ENCODE measurements around the gene LRP1-AS. TPM values are rescaled to one million over a fixed set of nuclear protein-coding genes. Genes with fewer than 3 reads are reported as not detected.

The LRP1-AS gene
- total RNA-seq, 1 experiment from 2014 or later = not detected

GRCh38 chr12:57164966-57165625, 17.7 kb upstream of the LRP1-AS start (continued):
- TF ChIP-seq TCF7L2 (IDR thresholded peaks at IDR 0.05; ENCODE audit: borderline replicate concordance, extremely low read depth, insufficient read depth, insufficient read length) (no peak), CBX3 (IDR thresholded peaks at IDR 0.05; ENCODE audit: low read depth) (no peak)

- H3K27ac ChIP-seq (ENCODE audit: low read depth, low read length) = no peak overlapping the region
- H3K4me3 ChIP-seq (replicated peaks in 1 of 2; ENCODE audit: low read depth in 1 of 2, low read length in 2 of 2) = no peak overlapping the region
- H2AFZ ChIP-seq (ENCODE audit: low read depth, low read length, poor library complexity, severe bottlenecking) = no peak overlapping the region
- H3K27me3 ChIP-seq (ENCODE audit: insufficient read depth, low read length) = no peaks in the 10 kb centered on the region
- ChIA-PET POLR2A (interaction anchor here (1.0 kb wide), 1 partner anchor 65 kb away, joined by 3 read pairs; the partner anchor contains the start of gene SHMT2), RAD21 (ENCODE audit: low non-redundant PET in 1 of 2, low total read pairs in 2 of 2, uncharacterized antibody in 2 of 2, unreplicated experiment in 2 of 2) (no interaction called here), CTCF (no interaction called here)
- BruUV-seq (replicated peaks) = no TSS peak
- intact Hi-C loops (cut with micrococcal nuclease) = no loop called here
- H3K9ac ChIP-seq (ENCODE audit: low read length) = no peak overlapping the region
- no peaks in the 10 kb centered on the region for H3K9me2 ChIP-seq (ENCODE audit: insufficient read depth)
- H3K36me3 ChIP-seq (ENCODE audit: control insufficient read depth in 1 of 2, insufficient read depth in 2 of 2, low read length in 2 of 2) = no peaks in the 10 kb centered on the region
- H3K9me3 ChIP-seq (ENCODE audit: control insufficient read depth in 1 of 2, insufficient read depth in 1 of 2, low read depth in 1 of 2, low read length in 2 of 2) = no peaks in the 10 kb centered on the region
- no peaks in the 10 kb centered on the region for H4K20me1 ChIP-seq (ENCODE audit: insufficient read depth)
- TF ChIP-seq REST (IDR thresholded peaks at IDR 0.05; ENCODE audit: low read depth) (no peak), ELF1 (IDR thresholded peaks at IDR 0.05; ENCODE audit: borderline replicate concordance, low read depth) (no peak), POLR2A (IDR thresholded peaks at IDR 0.05; ENCODE audit: borderline replicate concordance, extremely low read depth, insufficient read depth, insufficient read length) (no peak), CEBPB (IDR thresholded peaks at IDR 0.05; ENCODE audit: low read depth) (no peak), CBX3 (IDR thresholded peaks at IDR 0.05; ENCODE audit: low read depth) (no peak), SRF (IDR thresholded peaks at IDR 0.05; ENCODE audit: low read depth) (no peak), SP1 (IDR thresholded peaks at IDR 0.05; ENCODE audit: low read depth) (no peak), ATF3 (IDR thresholded peaks at IDR 0.05) (no peak), EGR1 (IDR thresholded peaks at IDR 0.05; ENCODE audit: low read depth) (no peak)
- peaks cover 14 to 31% of the 10 kb centered on the region in 2 experiments for H3K4me1 ChIP-seq (ENCODE audit: control insufficient read depth in 1 of 2, insufficient read depth in 2 of 2, low read length in 2 of 2)
- ATAC-seq (no peak), DNase-seq (ENCODE audit: low read depth, low spot score) (no peak)
- no peaks in the 10 kb centered on the region for H3K79me2 ChIP-seq (ENCODE audit: insufficient read depth, low read length)
- H3K4me2 ChIP-seq (ENCODE audit: low read length) = 0 out of 2 replicates have a peak overlapping the region, but pooled peaks have one; percentile 56
Observed at GRCh38 chr12:57164454-57164853, 17.0 kb upstream of the LRP1-AS start.

Measured in HCT116 (cell line).